H1 (cell line): ENCODE data around the gene CANT1. TPM values are rescaled to one million over a fixed set of nuclear protein-coding genes. Genes with fewer than 3 reads are reported as not detected.
"Not testable (repeated sequence)": the region's sequence is repeated elsewhere in the genome, so short reads cannot be mapped to it uniquely, and the experiment has no call there.

ENCODE experiments used
- CTCF ChIA-PET: fragments of 300-600 bp; sonication (Branson Sonifier 250); formaldehyde crosslinking; loops from one replicate; lab custom pipeline; 2021; ENCODE audit not compliant: partially characterized antibody; lab: Charles Lee
- POLR2A ChIA-PET: fragments of 300-600 bp; sonication (Branson Sonifier 250); formaldehyde crosslinking; loops from one replicate; lab custom pipeline; 2021; ENCODE audit warnings: inconsistent platforms; ENCODE audit not compliant: partially characterized antibody; lab: Charles Lee
- DNase-seq, 2 experiments: peaks; one replicate each; pipeline versions ENCODE4 v3.0.0 to v3.0.0-alpha.2; 2010 to 2022; ENCODE audit warnings: low spot score in 2 of 2, low read depth in 1 of 2, mixed read lengths in 1 of 2
- FAIRE-seq: peaks from 2 replicates; lab custom pipeline; 2011; peaks lifted over from hg19 to GRCh38; lab: Jason Lieb, UNC
- H2AFZ ChIP-seq: 2 replicates; pipeline ENCODE4 v1.8.1; 2012; ENCODE audit warnings: low read length, inconsistent platforms
- H2AK5ac ChIP-seq: 2 replicates; pipeline ENCODE4 v1.6.1; 2013; ENCODE audit warnings: low read depth, low read length
- H2BK120ac ChIP-seq: replicated peaks from 2 replicates; pipeline ENCODE3; 2013; ENCODE audit warnings: low read depth, low read length, inconsistent platforms
- H2BK12ac ChIP-seq: 2 replicates; pipeline ENCODE4 v1.6.1; 2013; ENCODE audit warnings: low read depth, low read length
- H2BK15ac ChIP-seq: 2 replicates; pipeline ENCODE4 v1.6.1; 2013; ENCODE audit warnings: low read length
- H2BK20ac ChIP-seq: 2 replicates; pipeline ENCODE4 v1.6.1; 2013; ENCODE audit warnings: low read length
- H2BK5ac ChIP-seq: 2 replicates; pipeline ENCODE4 v1.6.1; 2013; ENCODE audit warnings: low read depth, low read length
- H3K14ac ChIP-seq: 2 replicates; pipeline ENCODE4 v1.6.1; 2013; ENCODE audit warnings: inconsistent platforms; ENCODE audit not compliant: insufficient read length
- H3K18ac ChIP-seq: 2 replicates; pipeline ENCODE4 v1.6.1; 2013; ENCODE audit warnings: low read length; ENCODE audit errors: extremely low read depth
- H3K23ac ChIP-seq: 2 replicates; pipeline ENCODE4 v1.6.1; 2013; ENCODE audit warnings: inconsistent platforms; ENCODE audit not compliant: insufficient read length
- H3K23me2 ChIP-seq: 2 replicates; pipeline ENCODE4 v1.6.1; 2013; ENCODE audit warnings: low read depth, low read length
- H3K27ac ChIP-seq: 2 replicates; pipeline ENCODE4 v1.6.1; 2011; ENCODE audit warnings: low read depth, low read length, inconsistent platforms
- H3K27me3 ChIP-seq, 4 experiments: replicated peaks in 1 of 4; 1 replicate in 1 of 4; 2 replicates in 3 of 4; pipeline versions ENCODE4 v1.6.1 to v1.8.1; 2011 to 2013; ENCODE audit warnings: low read length in 3 of 4, mild to moderate bottlenecking in 3 of 4, inconsistent platforms in 2 of 4, mixed read lengths in 2 of 4, moderate library complexity in 1 of 4; ENCODE audit not compliant: control insufficient read depth in 3 of 4, insufficient read depth in 3 of 4; ENCODE audit errors: extremely low read depth in 1 of 4
- H3K36me3 ChIP-seq, 4 experiments: 2 replicates each; pipeline versions ENCODE4 v1.6.1 to v1.8.1; 2011 to 2013; ENCODE audit warnings: mild to moderate bottlenecking in 4 of 4, low read length in 3 of 4, moderate library complexity in 2 of 4, control low read depth in 1 of 4, inconsistent platforms in 1 of 4; ENCODE audit not compliant: insufficient read depth in 4 of 4, control insufficient read depth in 2 of 4
- H3K4ac ChIP-seq: replicated peaks from 2 replicates; pipeline ENCODE3; 2013; ENCODE audit warnings: low read length, low read depth, mixed read lengths, inconsistent platforms; ENCODE audit not compliant: insufficient read length
- H3K4me1 ChIP-seq, 4 experiments: replicated peaks in 1 of 4; 1 replicate in 1 of 4; 2 replicates in 3 of 4; pipeline versions ENCODE4 v1.6.1 to v1.8.1; 2011 to 2013; ENCODE audit warnings: low read length in 3 of 4, inconsistent platforms in 2 of 4, mixed read lengths in 1 of 4; ENCODE audit not compliant: insufficient read depth in 4 of 4, control insufficient read depth in 3 of 4
- H3K4me2 ChIP-seq, 2 experiments: 2 replicates each; pipeline versions ENCODE4 v1.6.1 to v1.8.1; 2011 to 2013; ENCODE audit warnings: low read depth in 2 of 2, low read length in 2 of 2, control low read depth in 1 of 2, inconsistent platforms in 1 of 2, mild to moderate bottlenecking in 1 of 2; ENCODE audit not compliant: insufficient read depth in 1 of 2
- H3K4me3 ChIP-seq, 4 experiments: fragments of 200-600, 300-600 bp in 1 of 4; sonication (generic), shearing (Covaris generic), sonication (Bioruptor Twin) in 1 of 4; 2 replicates each; pipeline versions ENCODE4 v1.5.1 to v1.8.1; 2011 to 2016; ENCODE audit warnings: low read length in 4 of 4, low read depth in 3 of 4, control low read depth in 2 of 4, inconsistent platforms in 2 of 4, mild to moderate bottlenecking in 2 of 4, mixed read lengths in 1 of 4, moderate library complexity in 1 of 4; ENCODE audit not compliant: insufficient read depth in 2 of 4; ENCODE audit errors: extremely low read depth in 1 of 4
- H3K56ac ChIP-seq: replicated peaks from 2 replicates; pipeline ENCODE3; 2013; ENCODE audit warnings: low read depth, mild to moderate bottlenecking, mixed read lengths, low read length, inconsistent platforms; ENCODE audit not compliant: insufficient read length
- H3K79me1 ChIP-seq: 2 replicates; pipeline ENCODE4 v1.6.1; 2013; ENCODE audit warnings: low read depth, low read length, control low read depth
- H3K79me2 ChIP-seq, 2 experiments: 2 replicates each; pipeline versions ENCODE4 v1.6.1 to v1.8.1; 2012 to 2013; ENCODE audit warnings: low read length in 2 of 2, mild to moderate bottlenecking in 2 of 2, inconsistent platforms in 1 of 2; ENCODE audit not compliant: insufficient read depth in 2 of 2, control insufficient read depth in 1 of 2
- H3K9ac ChIP-seq, 4 experiments: replicated peaks in 1 of 4; 1 replicate in 1 of 4; 2 replicates in 3 of 4; pipeline versions ENCODE4 v1.6.1 to v1.8.1; 2011 to 2013; ENCODE audit warnings: low read depth in 3 of 4, low read length in 3 of 4, control low read depth in 2 of 4, mild to moderate bottlenecking in 2 of 4, moderate library complexity in 2 of 4, inconsistent platforms in 1 of 4; ENCODE audit errors: extremely low read depth in 1 of 4
- H3K9me3 ChIP-seq, 2 experiments: 2 replicates each; pipeline versions ENCODE4 v1.6.1 to v1.8.1; 2012 to 2013; ENCODE audit warnings: mild to moderate bottlenecking in 2 of 2, moderate library complexity in 2 of 2, control low read depth in 1 of 2, inconsistent platforms in 1 of 2, low read depth in 1 of 2, low read length in 1 of 2, mixed read lengths in 1 of 2; ENCODE audit not compliant: insufficient read depth in 2 of 2
- H4K20me1 ChIP-seq, 2 experiments: replicated peaks in 1 of 2; 2 replicates each; pipeline versions ENCODE3 to v1.8.1; 2011 to 2013; ENCODE audit warnings: inconsistent platforms in 2 of 2, low read length in 2 of 2, mild to moderate bottlenecking in 1 of 2; ENCODE audit not compliant: insufficient read depth in 2 of 2, control insufficient read depth in 1 of 2
- H4K5ac ChIP-seq: 2 replicates; pipeline ENCODE4 v1.6.1; 2013; ENCODE audit warnings: low read length, low read depth, mixed read lengths, inconsistent platforms; ENCODE audit not compliant: insufficient read length
- H4K8ac ChIP-seq: 2 replicates; pipeline ENCODE4 v1.8.0; 2013; ENCODE audit warnings: mild to moderate bottlenecking, moderate library complexity, low read length, inconsistent platforms; ENCODE audit not compliant: insufficient read depth; ENCODE audit errors: extremely low read depth
- H4K91ac ChIP-seq: replicated peaks from 2 replicates; pipeline ENCODE3; 2013; ENCODE audit warnings: low read length, mixed read lengths, inconsistent platforms; ENCODE audit not compliant: insufficient read length
- WGBS, 2 experiments: shearing (Covaris generic) in 1 of 2; methylation state at CpG; one replicate each; pipeline versions ENCODE4 v1.1.6 to v1.1.7; 2013 to 2015; ENCODE audit warnings: low lambda C conversion rate in 2 of 2, mixed read lengths in 2 of 2, inconsistent platforms in 1 of 2, low coverage in 1 of 2, missing lambda C conversion rate in 1 of 2; ENCODE audit not compliant: insufficient replicate concordance in 2 of 2, insufficient coverage in 1 of 2, insufficient read length in 1 of 2; ENCODE audit errors: extremely low coverage in 1 of 2, missing lambda C conversion rate in 1 of 2; 5-methylcytosine and 5-hydroxymethylcytosine counted together
- polyA plus RNA-seq, 7 experiments: library from polyadenylated mRNA; depleted of rRNA in 3 of 7; stranded (reverse) in 5 of 7; unstranded in 2 of 7; fragments of >200 nt in 5 of 7; fragments of 200-250 nt in 2 of 7; gene quantifications; 1 replicate in 5 of 7; 2 replicates in 1 of 7; 4 replicates in 1 of 7; pipeline versions ENCODE4 v1.2.1 to v1.2.3, GENCODE V29; 2011 to 2013; ENCODE audit warnings: missing spikeins in 2 of 7, mixed read lengths in 2 of 7
- total RNA-seq: library from RNA; stranded (reverse); fragmentation: NEBNext Ultra II Directional; extraction: Animal tissue kit (Norgen Biotek cat#: 25700); gene quantifications from 2 replicates; pipeline ENCODE4 v1.2.1, GENCODE V29; 2021

The CANT1 gene
- total and polyA plus RNA-seq, 2 of the 8 experiments (the other 6 are each of a cell fraction or from before 2014, with no cell fraction given): 23.0 to 32.6 TPM

DNA sequence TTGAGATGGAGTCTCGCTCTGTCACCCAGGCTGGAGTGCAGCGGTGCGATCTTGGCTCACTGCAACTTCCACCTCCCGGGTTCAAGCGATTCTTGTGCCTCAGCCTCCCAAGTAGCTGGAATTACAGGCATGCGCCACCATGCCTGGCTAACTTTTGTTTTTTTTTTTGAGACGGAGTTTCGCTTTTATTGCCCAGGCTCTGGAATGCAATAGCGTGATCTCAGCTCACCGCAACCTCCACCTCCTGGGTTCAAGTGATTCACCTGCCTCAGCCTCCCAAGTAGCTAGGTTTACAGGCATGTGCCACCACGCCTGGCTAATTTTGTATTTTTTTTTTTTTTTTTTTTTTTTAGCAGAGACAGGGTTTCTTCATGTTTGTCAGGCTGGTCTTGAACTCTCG lies 64.1 kb downstream of the CANT1 start:
- H2BK120ac ChIP-seq, H4K8ac ChIP-seq, H3K18ac ChIP-seq, H3K36me3 ChIP-seq, H2AK5ac ChIP-seq, H2BK12ac ChIP-seq, H4K91ac ChIP-seq, DNase-seq, H3K23ac ChIP-seq, H4K20me1 ChIP-seq, H3K9me3 ChIP-seq, H4K5ac ChIP-seq, H3K27me3 ChIP-seq, H3K56ac ChIP-seq, H3K27ac ChIP-seq, H3K4me2 ChIP-seq, FAIRE-seq, H2BK15ac ChIP-seq, H3K4me3 ChIP-seq, H3K79me2 ChIP-seq, H2BK20ac ChIP-seq, H3K14ac ChIP-seq, H3K4ac ChIP-seq, H3K23me2 ChIP-seq, H3K79me1 ChIP-seq, H3K9ac ChIP-seq, POLR2A ChIA-PET, H2AFZ ChIP-seq, H3K4me1 ChIP-seq, H2BK5ac ChIP-seq: not testable (repeated sequence)
- WGBS, 2 experiments: 92% methylated on average over 12 of the region's 12 CpGs; no CpG with 5 or more reads in 1 of the 2 experiments
- CTCF ChIA-PET: interaction anchor here (1.2 kb wide), 1 partner anchor 7 kb away, joined by 3 read pairs; no protein-coding TSS in a partner anchor
